GM12891 (cell line): ENCODE data around the gene LDB2.

ENCODE experiments used
- PAX5 ChIP-seq: IDR thresholded peaks from 2 replicates; pipeline ENCODE4 v1.6.1; 2011; ENCODE audit warnings: low read length, moderate library complexity, mild to moderate bottlenecking; ENCODE audit not compliant: insufficient read depth, severe bottlenecking
- POLR2A ChIP-seq: IDR thresholded peaks from 2 replicates; pipeline ENCODE4 v1.6.1; 2011; ENCODE audit warnings: low read depth, low read length, control low read depth

GRCh38 chr4:16544251-16544721 is 354.2 kb downstream of the LDB2 start:
- TF ChIP-seq PAX5, result no peak
- no peak for TF ChIP-seq POLR2A
